ENCODE data around the gene PLXNB1. TPM values are rescaled to one million over a fixed set of nuclear protein-coding genes. Genes with fewer than 3 reads are reported as not detected.
A peak's percentile ranks its signal among the peaks of the same experiment; 100 is the strongest.

PLXNB1 gene
- total RNA-seq, 4 donors from 2014 or later, result 129 to 530 (median 245) TPM

GRCh38 chr3:48371651-48372376, 58.1 kb downstream of the PLXNB1 start, which contains the start of gene FBXW12:
FBXW12 (plus strand) TSS chr3:48372219; CDS start chr3:48372768, 549 bp downstream.
- DNase-seq, result no peak
- H3K9me3 ChIP-seq, result no peaks in the 10 kb centered on the region
- in situ Hi-C loops (cut with MboI; ENCODE audit: low pct_ligation_motif_present in 1 of 4, low pct_unique_long_range_greater_than_20kb in 1 of 4, low sequenced_read_pairs in 3 of 4), result no loop called here
- 93% methylated on average over 11 of the region's 11 CpGs; no CpG with 5 or more reads in 1 of the 2 donors for WGBS, 2 donors (ENCODE audit: low coverage in 1 of 2)
- intact Hi-C loops (cut with DNase I; ENCODE audit: low total_unique reads), result no loop called here
- H3K36me3 ChIP-seq, result no peaks in the 10 kb centered on the region
- no peak within 1 kb of the TSS for H3K27ac ChIP-seq
- peaks cover 0 to 5% (median 0%) of the 10 kb centered on the region in 4 donors for H3K4me1 ChIP-seq
- no peaks in the 10 kb centered on the region for H3K27me3 ChIP-seq
- no peak for TF ChIP-seq CTCF (IDR thresholded peaks at IDR 0.05)
- TF ChIP-seq EP300 (IDR thresholded peaks at IDR 0.05; ENCODE audit: low read depth), result no peak
- TF ChIP-seq POLR2A (IDR thresholded peaks at IDR 0.05), result no peak
- TF ChIP-seq POLR2AphosphoS5 (IDR thresholded peaks at IDR 0.05), result no peak
- H3K4me3 ChIP-seq, result no peak within 1 kb of the TSS

DNA sequence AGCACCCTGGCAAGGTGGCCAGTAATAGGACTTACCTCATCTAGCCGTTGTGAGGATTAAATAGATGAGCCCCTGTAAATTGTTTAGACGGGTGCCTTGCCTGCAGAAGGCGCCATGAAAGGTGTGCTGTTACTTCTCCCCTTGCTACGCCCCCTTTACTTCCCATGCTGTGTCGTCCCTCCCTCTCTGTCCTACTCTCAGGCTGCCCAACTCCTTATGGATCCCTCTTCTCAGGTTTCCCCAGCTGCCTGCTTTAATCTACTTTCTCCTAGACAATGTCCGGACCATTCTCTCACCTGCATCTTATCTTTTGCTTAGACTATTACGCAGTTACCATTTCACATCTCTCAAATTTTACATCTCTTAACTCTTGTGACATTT, 59.6 kb downstream of the PLXNB1 start:
- Histone ChIP-seq H3K36me3 (no peaks in the 10 kb centered on the region), H3K27ac (no peak overlapping the region)
- TF ChIP-seq EP300 (IDR thresholded peaks at IDR 0.05; ENCODE audit: low read depth), result no peak
- no peak for TF ChIP-seq POLR2AphosphoS5 (IDR thresholded peaks at IDR 0.05)
- no peak for TF ChIP-seq CTCF (IDR thresholded peaks at IDR 0.05)
- no peak for TF ChIP-seq POLR2A (IDR thresholded peaks at IDR 0.05)

DNA sequence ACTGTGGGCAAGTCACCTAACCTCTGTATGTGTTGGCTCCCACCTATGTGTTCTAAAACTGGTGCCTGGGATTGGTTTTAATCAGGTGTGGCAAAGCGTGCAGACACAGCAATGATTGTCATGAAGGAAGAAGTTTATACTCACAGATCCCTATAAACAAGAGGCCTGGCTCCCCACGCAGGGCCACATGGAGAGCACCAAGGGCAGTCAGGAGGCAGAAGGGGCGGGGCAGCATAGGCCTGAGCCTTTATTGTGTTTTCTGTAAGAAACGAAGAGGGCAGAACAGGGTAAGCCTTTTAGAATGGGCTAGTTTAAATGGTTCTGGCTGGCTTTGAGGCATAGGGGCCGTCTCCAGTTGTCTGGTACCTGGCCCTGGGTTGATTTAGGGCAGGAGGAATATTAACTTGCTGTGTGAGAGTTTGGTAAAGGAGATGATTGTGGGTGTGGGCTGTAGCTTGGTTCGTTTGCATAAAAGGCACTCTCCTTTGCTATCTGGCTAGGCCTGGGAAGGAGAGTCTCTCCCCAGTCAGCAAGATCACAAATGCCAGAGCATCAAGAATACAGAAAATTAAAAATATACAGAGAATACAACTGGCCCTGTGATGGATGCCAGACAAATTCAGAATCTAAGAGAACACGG, 60.1 kb downstream of the PLXNB1 start:
- 46 to 50% methylated on average over 4 to 7 of the region's 7 CpGs for WGBS, 2 donors (ENCODE audit: low coverage in 1 of 2)
- Histone ChIP-seq H3K4me1 (peaks cover 0 to 5% (median 0%) of the 10 kb centered on the region in 4 donors), H3K4me3 (no peak overlapping the region), H3K9me3 (no peaks in the 10 kb centered on the region), H3K27me3 (no peaks in the 10 kb centered on the region), H3K36me3 (no peaks in the 10 kb centered on the region), H3K27ac (no peak overlapping the region)
- in situ Hi-C loops (cut with MboI; ENCODE audit: low pct_ligation_motif_present in 1 of 4, low pct_unique_long_range_greater_than_20kb in 1 of 4, low sequenced_read_pairs in 3 of 4), result no loop called here
- intact Hi-C loops (cut with DNase I; ENCODE audit: low total_unique reads), result loop anchor here (1.0 kb wide), 1 partner anchor 22 kb away; no protein-coding TSS in a partner anchor
- DNase-seq, result peak; percentile 46
- TF ChIP-seq CTCF (IDR thresholded peaks at IDR 0.05), result no peak

More for the DNA sequence above, 59.6 kb downstream of the PLXNB1 start:
- in situ Hi-C loops (cut with MboI; ENCODE audit: low pct_ligation_motif_present in 1 of 4, low pct_unique_long_range_greater_than_20kb in 1 of 4, low sequenced_read_pairs in 3 of 4) (no loop called here), intact Hi-C loops (cut with DNase I; ENCODE audit: low total_unique reads) (loop anchor here (1.0 kb wide), 1 partner anchor 22 kb away; no protein-coding TSS in a partner anchor)
- H3K9me3 ChIP-seq, result no peaks in the 10 kb centered on the region
- DNase-seq, result no peak
- no peak overlapping the region for H3K4me3 ChIP-seq
- H3K27me3 ChIP-seq, result no peaks in the 10 kb centered on the region
- H3K4me1 ChIP-seq, result peaks cover 0 to 5% (median 0%) of the 10 kb centered on the region in 4 donors
- WGBS, 2 donors (ENCODE audit: low coverage in 1 of 2), result 74 to 82% methylated on average over 7 of the region's 7 CpGs

- no peaks in the 10 kb centered on the region for H3K36me3 ChIP-seq
- in situ Hi-C loops (cut with MboI; ENCODE audit: low pct_ligation_motif_present in 1 of 4, low pct_unique_long_range_greater_than_20kb in 1 of 4, low sequenced_read_pairs in 3 of 4), result no loop called here
- H3K27ac ChIP-seq, result no peak overlapping the region
- intact Hi-C loops (cut with DNase I; ENCODE audit: low total_unique reads), result no loop called here
- H3K4me3 ChIP-seq, result no peak overlapping the region
- no peaks in the 10 kb centered on the region for H3K9me3 ChIP-seq
- no peak for TF ChIP-seq POLR2AphosphoS5 (IDR thresholded peaks at IDR 0.05)
- no peak for TF ChIP-seq EP300 (IDR thresholded peaks at IDR 0.05; ENCODE audit: low read depth)
- no peak for TF ChIP-seq CTCF (IDR thresholded peaks at IDR 0.05)
- no peak for TF ChIP-seq POLR2A (IDR thresholded peaks at IDR 0.05)
- DNase-seq, result peak; percentile 28
- H3K4me1 ChIP-seq, result peaks cover 0 to 5% (median 0%) of the 10 kb centered on the region in 4 donors
- H3K27me3 ChIP-seq, result no peaks in the 10 kb centered on the region
These were observed 62.7 kb downstream of the PLXNB1 start for GRCh38 chr3:48367201-48367600.
